H9 (cell line): Measurements from ENCODE around the gene CDC25A. TPM values are rescaled to one million over a fixed set of nuclear protein-coding genes. Genes with fewer than 3 reads are reported as not detected.

ENCODE experiments used
- DNase-seq: peaks from one replicate; pipeline ENCODE4 v3.0.0-alpha.2; 2017
- H2AFZ ChIP-seq: one replicate; pipeline ENCODE4 v1.6.1; 2013; ENCODE audit warnings: mild to moderate bottlenecking, low read length, control low read depth, moderate library complexity
- H2AK5ac ChIP-seq: 2 replicates; pipeline ENCODE4 v1.6.1; 2013; ENCODE audit warnings: low read length, control low read depth, mixed read lengths; ENCODE audit not compliant: insufficient read length
- H2BK120ac ChIP-seq: one replicate; pipeline ENCODE4 v1.6.1; 2013; ENCODE audit warnings: low read depth, mild to moderate bottlenecking, low read length, control low read depth, inconsistent platforms; ENCODE audit not compliant: poor library complexity, severe bottlenecking
- H2BK12ac ChIP-seq: 2 replicates; pipeline ENCODE4 v1.6.1; 2013; ENCODE audit warnings: low read length, control low read depth, mixed read lengths, low read depth; ENCODE audit not compliant: insufficient read length
- H2BK15ac ChIP-seq: 2 replicates; pipeline ENCODE4 v1.6.1; 2013; ENCODE audit warnings: low read depth, low read length, control low read depth
- H2BK20ac ChIP-seq: one replicate; pipeline ENCODE4 v1.6.1; 2013; ENCODE audit warnings: low read depth, mild to moderate bottlenecking, low read length, control low read depth, inconsistent platforms; ENCODE audit not compliant: poor library complexity, severe bottlenecking
- H2BK5ac ChIP-seq: 2 replicates; pipeline ENCODE4 v1.6.1; 2013; ENCODE audit warnings: low read length, control low read depth, mixed read lengths; ENCODE audit not compliant: insufficient read length
- H3K14ac ChIP-seq: 2 replicates; pipeline ENCODE4 v1.6.1; 2013; ENCODE audit warnings: low read length, control low read depth; ENCODE audit not compliant: insufficient read depth
- H3K18ac ChIP-seq: 2 replicates; pipeline ENCODE4 v1.6.1; 2013; ENCODE audit warnings: low read depth, mild to moderate bottlenecking, mixed read lengths, low read length, control low read depth; ENCODE audit not compliant: insufficient read length
- H3K23ac ChIP-seq: 2 replicates; pipeline ENCODE4 v1.6.1; 2013; ENCODE audit warnings: low read length, control low read depth, mixed read lengths, low read depth; ENCODE audit not compliant: insufficient read length
- H3K23me2 ChIP-seq: 2 replicates; pipeline ENCODE4 v1.6.1; 2013; ENCODE audit warnings: low read depth, mild to moderate bottlenecking, mixed read lengths, low read length, control low read depth; ENCODE audit not compliant: insufficient read length, poor library complexity, severe bottlenecking
- H3K27ac ChIP-seq: 2 replicates; pipeline ENCODE4 v1.5.1; 2013; ENCODE audit warnings: low read length, control low read depth, mixed read lengths, low read depth; ENCODE audit not compliant: insufficient read length
- H3K27me3 ChIP-seq: 2 replicates; pipeline ENCODE4 v1.6.1; 2013; ENCODE audit warnings: low read length, control low read depth, inconsistent platforms; ENCODE audit not compliant: insufficient read depth
- H3K4ac ChIP-seq: 2 replicates; pipeline ENCODE4 v1.6.1; 2013; ENCODE audit warnings: low read depth, mild to moderate bottlenecking, control low read depth, inconsistent platforms, low read length, moderate library complexity
- H3K4me1 ChIP-seq: 2 replicates; pipeline ENCODE4 v1.6.1; 2013; ENCODE audit warnings: low read length, control low read depth, inconsistent platforms; ENCODE audit not compliant: insufficient read depth
- H3K4me2 ChIP-seq: 2 replicates; pipeline ENCODE4 v1.6.1; 2013; ENCODE audit warnings: low read length, control low read depth, mixed read lengths; ENCODE audit not compliant: insufficient read length, insufficient read depth
- H3K56ac ChIP-seq: 2 replicates; pipeline ENCODE4 v1.6.1; 2013; ENCODE audit warnings: low read depth, mild to moderate bottlenecking, mixed read lengths, low read length, control low read depth; ENCODE audit not compliant: insufficient read length
- H3K79me1 ChIP-seq: 2 replicates; pipeline ENCODE4 v1.6.1; 2013; ENCODE audit warnings: low read depth, mild to moderate bottlenecking, moderate library complexity, low read length, control low read depth, inconsistent platforms; ENCODE audit not compliant: insufficient read depth, poor library complexity, severe bottlenecking
- H3K79me2 ChIP-seq: 2 replicates; pipeline ENCODE4 v1.6.1; 2013; ENCODE audit warnings: low read length, control low read depth, inconsistent platforms; ENCODE audit not compliant: insufficient read depth
- H3K9ac ChIP-seq: 2 replicates; pipeline ENCODE4 v1.6.1; 2013; ENCODE audit warnings: low read length, control low read depth, mixed read lengths; ENCODE audit not compliant: insufficient read length; ENCODE audit errors: extremely low read depth
- H3K9me3 ChIP-seq: one replicate; pipeline ENCODE4 v1.6.1; 2013; ENCODE audit warnings: low read depth, low read length, inconsistent platforms; ENCODE audit not compliant: control insufficient read depth
- H3T11ph ChIP-seq: one replicate; pipeline ENCODE4 v1.6.1; 2013; ENCODE audit warnings: mild to moderate bottlenecking, low read length, control low read depth, inconsistent platforms
- H4K20me1 ChIP-seq: one replicate; pipeline ENCODE4 v1.6.1; 2013; ENCODE audit not compliant: control insufficient read depth, insufficient read length, insufficient read depth
- H4K5ac ChIP-seq: 2 replicates; pipeline ENCODE4 v1.6.1; 2013; ENCODE audit warnings: low read depth, mild to moderate bottlenecking, mixed read lengths, low read length, control low read depth; ENCODE audit not compliant: insufficient read length
- H4K8ac ChIP-seq: replicated peaks from 2 replicates; pipeline ENCODE4 v1.6.1; 2013; ENCODE audit warnings: low read length, control low read depth, mixed read lengths, low read depth; ENCODE audit not compliant: insufficient read length
- H4K91ac ChIP-seq: 2 replicates; pipeline ENCODE4 v1.6.1; 2013; ENCODE audit warnings: low read depth, mild to moderate bottlenecking, moderate library complexity, mixed read lengths, low read length, control low read depth; ENCODE audit not compliant: insufficient read length
- H3K27ac Mint-ChIP-seq, 3 experiments: 2 replicates in 2 of 3; 3 replicates in 1 of 3; pipeline ENCODE4 v1.8.0; 2020 to 2021; ENCODE audit warnings: mixed read lengths in 3 of 3, mild to moderate bottlenecking in 1 of 3, moderate library complexity in 1 of 3
- H3K27me3 Mint-ChIP-seq: 2 replicates; pipeline ENCODE4 v1.8.0; 2021; ENCODE audit warnings: low read depth, mild to moderate bottlenecking, moderate library complexity, mixed read lengths
- H3K36me3 Mint-ChIP-seq, 3 experiments: 2 replicates in 2 of 3; 3 replicates in 1 of 3; pipeline ENCODE4 v1.8.0; 2020 to 2021; ENCODE audit warnings: low read depth in 3 of 3, mixed read lengths in 3 of 3; ENCODE audit not compliant: insufficient read depth in 1 of 3
- H3K4me1 Mint-ChIP-seq, 2 experiments: 2 replicates each; pipeline ENCODE4 v1.8.0; 2020; ENCODE audit warnings: mixed read lengths in 2 of 2
- H3K4me3 Mint-ChIP-seq, 2 experiments: 2 replicates in 1 of 2; 3 replicates in 1 of 2; pipeline ENCODE4 v1.8.0; 2020 to 2021; ENCODE audit warnings: mild to moderate bottlenecking in 2 of 2, mixed read lengths in 2 of 2, moderate library complexity in 1 of 2
- H3K9me3 Mint-ChIP-seq, 2 experiments: 2 replicates in 1 of 2; 3 replicates in 1 of 2; pipeline ENCODE4 v1.8.0; 2020; ENCODE audit warnings: mild to moderate bottlenecking in 2 of 2, mixed read lengths in 2 of 2, moderate library complexity in 1 of 2
- CTCF ChIP-seq: fragments of 200-600 bp; sonication (generic); conservative IDR thresholded peaks from 3 replicates; pipeline ENCODE4 v1.8.0; 2021; ENCODE audit warnings: antibody characterized with exemption, mild to moderate bottlenecking
- WGBS: extraction: QIAGEN DNeasy Blood & Tissue Kit; methylation state at CpG from one replicate; pipeline ENCODE4 v1.1.7; 2013; ENCODE audit warnings: missing lambda C conversion rate, low lambda C conversion rate, mixed read lengths; ENCODE audit not compliant: insufficient read length; ENCODE audit errors: extremely low coverage; 5-methylcytosine and 5-hydroxymethylcytosine counted together
- total RNA-seq: library from RNA; stranded (reverse); gene quantifications from 2 replicates; pipeline ENCODE4 v1.2.1, GENCODE V29; 2021

CDC25A gene
- total RNA-seq, 1 experiment from 2014 or later: 83.3 TPM

- Mint-ChIP-seq H3K36me3 (no peaks in the 10 kb centered on the region), H3K4me1 (peaks cover 8 to 11% of the 10 kb centered on the region in 2 experiments), H3K4me3 (no peak overlapping the region), H3K27me3 (peaks cover 14% of the 10 kb centered on the region), H3K9me3 (no peaks in the 10 kb centered on the region), H3K27ac (no peak overlapping the region)
- Histone ChIP-seq H4K8ac (no peak overlapping the region), H3K9ac (no peak overlapping the region), H4K5ac (no peak overlapping the region), H3K79me2 (no peaks in the 10 kb centered on the region), H3K79me1 (no peaks in the 10 kb centered on the region), H4K91ac (no peak overlapping the region), H3K9me3 (no peaks in the 10 kb centered on the region), H2BK5ac (no peak overlapping the region), H2BK120ac (no peak overlapping the region), H2AFZ (no peak overlapping the region), H3K4ac (no peak overlapping the region), H3K23me2 (no peaks in the 10 kb centered on the region), H3K23ac (no peak overlapping the region), H3K18ac (no peak overlapping the region), H3K14ac (no peak overlapping the region), H2BK20ac (no peak overlapping the region), H3K27ac (no peak overlapping the region), H3K27me3 (no peaks in the 10 kb centered on the region; the same call in 1 of the 2 replicates), H2BK15ac (no peak overlapping the region), H2AK5ac (no peak overlapping the region), H4K20me1 (no peaks in the 10 kb centered on the region), H3K4me1 (no peaks in the 10 kb centered on the region), H3T11ph (no peak overlapping the region), H2BK12ac (no peak overlapping the region), H3K4me2 (no peak overlapping the region), H3K56ac (no peak overlapping the region)
- no CpG with 5 or more reads among the region's 4 CpGs for WGBS
- DNase-seq: no peak
- TF ChIP-seq CTCF: no peak
These were observed 27.2 kb upstream of the CDC25A start for GRCh38 chr3:48215466-48215865.
